ENCODE results near the gene TPX2. TPM values are rescaled to one million over a fixed set of nuclear protein-coding genes. Genes with fewer than 3 reads are reported as not detected.

TPX2 gene
- total and polyA plus RNA-seq, 2 of the 8 experiments (the other 6 are each of a cell fraction or from before 2014, with no cell fraction given): 43.6 to 125 TPM

GRCh38 chr20:31707258-31707615 is 31.9 kb upstream of the TPX2 start:
- ChIA-PET POLR2A (ENCODE audit: partially characterized antibody) (interaction anchor here (1.0 to 2.7 kb wide), 3 partner anchors 8 to 12 kb away, joined by 3 to 17 read pairs (median 4); no protein-coding TSS in a partner anchor), CTCF (ENCODE audit: partially characterized antibody) (interaction anchor here (1.0 to 4.2 kb wide), 6 partner anchors 11 to 73 kb away, joined by 3 to 15 read pairs (median 6); no protein-coding TSS in a partner anchor)
- Histone ChIP-seq H3K4ac (replicated peaks; ENCODE audit: insufficient read length, low read depth, low read length) (no peak overlapping the region), H3K56ac (replicated peaks; ENCODE audit: insufficient read length, low read depth, low read length) (no peak overlapping the region), H2BK20ac (ENCODE audit: low read length) (no peak overlapping the region), H2AFZ (ENCODE audit: low read length) (no peak overlapping the region), H3K36me3 (ENCODE audit: control insufficient read depth in 2 of 4, insufficient read depth in 4 of 4, low read length in 3 of 4) (peaks cover 8 to 14% (median 9%) of the 10 kb centered on the region in 4 experiments; a peak in 5 of 8 replicates), H3K23me2 (ENCODE audit: low read depth, low read length) (no peaks in the 10 kb centered on the region), H3K4me1 (replicated peaks in 1 of 4; ENCODE audit: control insufficient read depth in 3 of 4, insufficient read depth in 4 of 4, low read length in 3 of 4) (peaks cover 11 to 22% (median 20%) of the 10 kb centered on the region in 4 experiments), H3K27me3 (replicated peaks in 1 of 4; ENCODE audit: control insufficient read depth in 3 of 4, extremely low read depth in 1 of 4, insufficient read depth in 3 of 4, low read length in 3 of 4) (no peaks in the 10 kb centered on the region), H3K4me2 (ENCODE audit: insufficient read depth in 1 of 2, low read depth in 2 of 2, low read length in 2 of 2) (no peak overlapping the region), H3K23ac (ENCODE audit: insufficient read length) (no peak overlapping the region), H2BK5ac (ENCODE audit: low read depth, low read length) (no peak overlapping the region), H4K5ac (ENCODE audit: insufficient read length, low read depth, low read length) (no peak overlapping the region), H3K14ac (ENCODE audit: insufficient read length) (no peak overlapping the region), H3K4me3 (ENCODE audit: extremely low read depth in 1 of 4, insufficient read depth in 2 of 4, low read depth in 3 of 4, low read length in 4 of 4) (no peak overlapping the region), H3K18ac (ENCODE audit: extremely low read depth, low read length) (no peak overlapping the region), H4K20me1 (replicated peaks in 1 of 2; ENCODE audit: control insufficient read depth in 1 of 2, insufficient read depth in 2 of 2, low read length in 2 of 2) (peaks cover 2 to 12% of the 10 kb centered on the region in 2 experiments), H3K79me1 (ENCODE audit: low read depth, low read length) (peaks cover 12% of the 10 kb centered on the region), H3K79me2 (ENCODE audit: control insufficient read depth in 1 of 2, insufficient read depth in 2 of 2, low read length in 2 of 2) (peaks cover 11 to 73% of the 10 kb centered on the region in 2 experiments), H3K9ac (replicated peaks in 1 of 4; ENCODE audit: extremely low read depth in 1 of 4, low read depth in 3 of 4, low read length in 3 of 4) (no peak overlapping the region), H2BK12ac (ENCODE audit: low read depth, low read length) (no peak overlapping the region), H4K91ac (replicated peaks; ENCODE audit: insufficient read length, low read length) (no peak overlapping the region), H4K8ac (ENCODE audit: extremely low read depth, insufficient read depth, low read length) (no peak overlapping the region), H2BK15ac (ENCODE audit: low read length) (no peak overlapping the region), H3K9me3 (ENCODE audit: insufficient read depth in 2 of 2, low read depth in 1 of 2, low read length in 1 of 2) (no peaks in the 10 kb centered on the region), H2BK120ac (replicated peaks; ENCODE audit: low read depth, low read length) (no peak overlapping the region), H3K27ac (ENCODE audit: low read depth, low read length) (no peak overlapping the region), H2AK5ac (ENCODE audit: low read depth, low read length) (no peak overlapping the region)
- TF ChIP-seq GTF2F1 (IDR thresholded peaks at IDR 0.05; ENCODE audit: borderline replicate concordance, low read depth, low read length) (no peak), CBX5 (IDR thresholded peaks at IDR 0.05; ENCODE audit: low read depth, low read length) (no peak), RBBP5 (IDR thresholded peaks at IDR 0.05; ENCODE audit: borderline replicate concordance, low read depth, low read length) (no peak), ATF2 (IDR thresholded peaks at IDR 0.05; ENCODE audit: low read length) (no peak), SP2 (IDR thresholded peaks at IDR 0.05; ENCODE audit: low read length) (no peak), HDAC2 (IDR thresholded peaks at IDR 0.05; ENCODE audit: borderline replicate concordance in 1 of 2, low read depth in 2 of 2, low read length in 2 of 2) (no peak), POLR2AphosphoS5 (IDR thresholded peaks at IDR 0.05; ENCODE audit: low read depth, low read length) (no peak), SUZ12 (IDR thresholded peaks at IDR 0.05; ENCODE audit: low read length) (no peak), BCL11A (IDR thresholded peaks at IDR 0.05; ENCODE audit: low read depth in 2 of 2, low read length in 2 of 2) (no peak), TAF1 (IDR thresholded peaks at IDR 0.05; ENCODE audit: low read depth, low read length) (no peak), POLR2A (IDR thresholded peaks at IDR 0.05; ENCODE audit: control extremely low read depth in 1 of 2, low read depth in 2 of 2, low read length in 2 of 2) (no peak)
- DNase-seq (ENCODE audit: low read depth in 1 of 2, low spot score in 2 of 2) (no peak), FAIRE-seq (no peak)
- 88% methylated on average over 5 of the region's 5 CpGs; no CpG with 5 or more reads in 1 of the 2 experiments for WGBS, 2 experiments (ENCODE audit: extremely low coverage in 1 of 2, insufficient coverage in 1 of 2, insufficient read length in 1 of 2, insufficient replicate concordance in 2 of 2, low coverage in 1 of 2, low lambda C conversion rate in 2 of 2, missing lambda C conversion rate in 1 of 2)
